ENCODE results near the gene GBGT1. TPM values are rescaled to one million over a fixed set of nuclear protein-coding genes. Genes with fewer than 3 reads are reported as not detected.

The GBGT1 gene
- total RNA-seq, 2 donors from 2014 or later, result 15.5 to 16.8 TPM

DNA sequence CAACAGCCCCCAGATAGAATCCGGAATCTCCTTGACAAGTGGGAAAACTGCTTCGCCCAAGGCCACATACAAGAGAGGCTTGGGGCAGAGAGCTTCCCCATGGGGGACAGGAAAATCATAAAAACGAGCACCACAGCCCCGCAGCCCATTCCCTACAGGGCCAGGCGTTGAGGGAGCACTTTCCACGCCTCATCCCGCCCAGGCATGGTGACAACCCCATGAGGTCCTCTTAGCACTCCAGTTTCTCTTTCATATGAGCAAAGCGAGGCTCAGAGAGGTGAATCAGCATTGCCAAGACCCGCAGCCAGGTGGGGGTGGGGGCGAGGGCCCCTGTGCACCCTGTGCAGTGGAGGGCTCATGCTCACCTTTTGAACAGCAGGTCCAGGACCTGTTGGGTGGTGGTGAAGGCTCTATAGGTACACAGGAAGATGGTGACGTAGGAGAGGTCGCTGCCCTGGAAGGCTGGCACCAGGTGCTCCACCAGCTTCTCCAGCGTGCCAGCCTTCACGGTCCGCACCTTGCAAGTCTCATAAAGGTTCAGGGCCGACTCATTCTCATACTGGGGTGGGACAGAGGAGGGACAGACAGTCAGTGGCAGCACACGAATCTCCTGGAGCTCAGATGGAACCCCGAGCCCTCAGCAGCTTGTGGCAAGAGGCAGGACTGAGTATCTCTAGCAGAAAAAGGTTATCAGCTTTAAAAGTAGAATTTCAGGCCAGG lies 53.6 kb downstream of the GBGT1 start:
- H3K9me3 ChIP-seq, result no peaks in the 10 kb centered on the region
- no peak overlapping the region for H3K4me3 ChIP-seq
- TF ChIP-seq, protein P1, sequence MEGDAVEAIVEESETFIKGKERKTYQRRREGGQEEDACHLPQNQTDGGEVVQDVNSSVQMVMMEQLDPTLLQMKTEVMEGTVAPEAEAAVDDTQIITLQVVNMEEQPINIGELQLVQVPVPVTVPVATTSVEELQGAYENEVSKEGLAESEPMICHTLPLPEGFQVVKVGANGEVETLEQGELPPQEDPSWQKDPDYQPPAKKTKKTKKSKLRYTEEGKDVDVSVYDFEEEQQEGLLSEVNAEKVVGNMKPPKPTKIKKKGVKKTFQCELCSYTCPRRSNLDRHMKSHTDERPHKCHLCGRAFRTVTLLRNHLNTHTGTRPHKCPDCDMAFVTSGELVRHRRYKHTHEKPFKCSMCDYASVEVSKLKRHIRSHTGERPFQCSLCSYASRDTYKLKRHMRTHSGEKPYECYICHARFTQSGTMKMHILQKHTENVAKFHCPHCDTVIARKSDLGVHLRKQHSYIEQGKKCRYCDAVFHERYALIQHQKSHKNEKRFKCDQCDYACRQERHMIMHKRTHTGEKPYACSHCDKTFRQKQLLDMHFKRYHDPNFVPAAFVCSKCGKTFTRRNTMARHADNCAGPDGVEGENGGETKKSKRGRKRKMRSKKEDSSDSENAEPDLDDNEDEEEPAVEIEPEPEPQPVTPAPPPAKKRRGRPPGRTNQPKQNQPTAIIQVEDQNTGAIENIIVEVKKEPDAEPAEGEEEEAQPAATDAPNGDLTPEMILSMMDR (IDR thresholded peaks at IDR 0.05), result no peak
- H3K27me3 ChIP-seq, result no peaks in the 10 kb centered on the region
- peaks cover 63% of the 10 kb centered on the region for H3K36me3 ChIP-seq
- no peak for DNase-seq (ENCODE audit: low spot score)
- H3K27ac ChIP-seq, result no peak overlapping the region
- H3K4me1 ChIP-seq, result peaks cover 0 to 38% of the 10 kb centered on the region in 2 donors

DNA sequence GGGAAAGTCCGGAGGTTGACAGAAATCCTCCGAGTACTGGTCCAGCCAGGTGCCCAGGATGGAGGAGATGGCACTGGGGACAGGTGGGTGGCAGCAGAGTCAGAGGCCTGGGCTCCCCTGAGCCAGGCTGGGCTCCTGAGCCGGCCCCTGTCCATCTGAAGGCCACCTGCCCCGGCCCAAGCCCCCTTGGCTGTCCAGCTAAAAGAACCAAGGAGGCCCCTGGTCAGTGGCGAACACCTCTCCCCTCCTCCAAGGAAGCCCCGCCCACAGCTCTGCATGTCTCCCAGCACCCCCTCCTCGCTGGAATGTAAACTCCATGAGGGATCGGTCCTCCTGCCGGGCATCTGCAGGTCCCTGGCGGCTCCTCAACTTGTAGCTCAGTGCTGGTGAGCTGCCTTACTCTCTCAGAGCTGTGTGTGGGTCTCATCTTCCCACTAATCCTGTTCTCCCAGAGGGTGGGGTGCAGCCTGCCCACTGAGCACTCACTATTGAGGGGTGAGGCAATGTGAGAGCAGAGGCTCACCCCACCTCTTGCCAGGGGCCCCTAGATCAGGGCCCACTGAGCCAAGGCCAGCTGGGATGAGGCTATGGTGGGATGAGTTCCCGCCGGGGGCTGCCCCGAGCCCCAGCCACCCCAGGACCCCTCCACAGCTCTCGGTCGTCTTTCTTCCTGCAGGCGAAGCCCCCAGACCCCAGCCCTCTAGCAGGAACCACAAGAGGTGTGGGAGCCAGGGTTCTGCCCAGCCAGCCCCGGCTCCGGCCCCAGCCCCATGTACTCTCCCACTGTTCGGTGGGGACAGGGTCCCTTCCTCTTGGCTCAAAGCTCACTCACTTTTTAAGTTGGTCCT lies 54.7 kb downstream of the GBGT1 start:
- Histone ChIP-seq H3K9me3 (no peaks in the 10 kb centered on the region), H3K27ac (no peak overlapping the region), H3K27me3 (no peaks in the 10 kb centered on the region), H3K36me3 (peaks cover 74% of the 10 kb centered on the region), H3K4me3 (no peak overlapping the region), H3K4me1 (peaks cover 0 to 27% of the 10 kb centered on the region in 2 donors)
- TF ChIP-seq, protein P1 (IDR thresholded peaks at IDR 0.05), result no peak
- DNase-seq (ENCODE audit: low spot score), result no peak

DNA sequence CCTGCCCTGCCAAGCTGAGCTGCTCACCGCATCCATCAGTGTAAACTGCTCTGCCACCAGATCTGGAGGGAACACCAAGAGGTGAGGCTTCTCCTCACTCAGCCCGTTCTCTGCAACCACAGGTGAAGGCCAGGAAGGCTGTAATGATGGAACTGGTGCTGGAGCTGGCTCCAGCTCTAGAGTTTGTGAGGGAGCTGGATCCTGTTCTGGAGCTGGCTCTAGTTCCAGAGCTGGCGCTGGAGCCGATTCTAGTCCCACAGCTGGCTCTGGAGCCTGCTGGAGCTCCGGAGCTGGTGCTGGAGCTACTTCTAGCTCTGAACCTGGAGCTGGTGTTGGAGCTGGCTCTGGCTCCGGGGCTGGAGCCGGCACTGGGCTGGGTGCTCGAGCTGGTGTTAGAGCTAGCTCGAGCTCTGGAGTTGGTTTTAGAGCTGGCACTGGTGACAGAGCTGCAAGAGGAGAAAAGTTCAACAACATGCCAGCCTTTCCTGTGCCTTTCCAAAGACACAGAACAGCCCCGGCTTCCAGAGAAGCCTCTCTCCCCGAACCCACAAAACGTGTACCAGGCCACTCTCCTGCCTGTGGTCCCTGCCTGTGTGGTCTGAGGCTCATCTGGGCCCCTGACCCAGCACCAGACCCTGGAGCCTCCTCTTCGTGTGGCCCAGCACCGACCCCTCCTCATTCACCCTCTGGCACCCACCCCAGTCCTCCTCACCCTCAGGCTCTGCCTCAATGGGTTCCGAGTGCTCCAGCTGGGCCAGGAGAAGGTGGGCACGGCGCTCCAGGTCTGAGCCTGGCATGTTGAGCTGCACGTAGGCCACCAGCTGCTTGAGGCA lies 55.5 kb downstream of the GBGT1 start:
- H3K27ac ChIP-seq, result no peak overlapping the region
- no peak overlapping the region for H3K4me3 ChIP-seq
- H3K9me3 ChIP-seq, result no peaks in the 10 kb centered on the region
- no peak for DNase-seq (ENCODE audit: low spot score)
- TF ChIP-seq, protein P1 (IDR thresholded peaks at IDR 0.05), result no peak
- H3K36me3 ChIP-seq, result peaks cover 82% of the 10 kb centered on the region
- H3K27me3 ChIP-seq, result no peaks in the 10 kb centered on the region
- peaks cover 0 to 26% of the 10 kb centered on the region in 2 donors for H3K4me1 ChIP-seq

DNA sequence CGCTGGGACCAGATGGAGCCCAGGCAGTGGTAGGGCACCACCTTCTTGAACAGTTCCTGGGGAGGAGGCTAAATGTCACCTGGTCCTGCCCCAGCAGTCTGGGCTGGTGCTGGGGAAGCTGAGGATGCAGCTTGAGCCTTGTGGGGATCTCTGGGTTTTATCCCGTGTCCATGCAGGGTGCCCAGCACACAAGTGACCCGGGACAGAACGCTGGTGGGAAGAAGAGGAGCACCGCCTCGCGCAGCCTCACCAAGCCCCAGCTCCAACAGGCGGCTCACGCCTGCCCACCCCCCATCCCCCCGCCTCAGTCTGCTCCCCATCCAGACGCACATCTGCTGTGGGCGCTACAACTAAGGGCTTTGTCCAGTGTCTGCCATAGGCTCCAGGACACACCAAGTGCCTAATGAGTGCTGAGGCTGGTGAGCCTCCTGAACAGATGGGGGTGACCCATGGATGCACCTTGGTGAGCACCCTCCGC lies 56.4 kb downstream of the GBGT1 start:
- no peak for DNase-seq (ENCODE audit: low spot score)
- Histone ChIP-seq H3K9me3 (no peaks in the 10 kb centered on the region), H3K27me3 (no peaks in the 10 kb centered on the region), H3K27ac (no peak overlapping the region), H3K4me3 (no peak overlapping the region), H3K4me1 (peaks cover 0 to 17% of the 10 kb centered on the region in 2 donors), H3K36me3 (peaks cover 89% of the 10 kb centered on the region)
- TF ChIP-seq, protein P1 (IDR thresholded peaks at IDR 0.05), result no peak

DNA sequence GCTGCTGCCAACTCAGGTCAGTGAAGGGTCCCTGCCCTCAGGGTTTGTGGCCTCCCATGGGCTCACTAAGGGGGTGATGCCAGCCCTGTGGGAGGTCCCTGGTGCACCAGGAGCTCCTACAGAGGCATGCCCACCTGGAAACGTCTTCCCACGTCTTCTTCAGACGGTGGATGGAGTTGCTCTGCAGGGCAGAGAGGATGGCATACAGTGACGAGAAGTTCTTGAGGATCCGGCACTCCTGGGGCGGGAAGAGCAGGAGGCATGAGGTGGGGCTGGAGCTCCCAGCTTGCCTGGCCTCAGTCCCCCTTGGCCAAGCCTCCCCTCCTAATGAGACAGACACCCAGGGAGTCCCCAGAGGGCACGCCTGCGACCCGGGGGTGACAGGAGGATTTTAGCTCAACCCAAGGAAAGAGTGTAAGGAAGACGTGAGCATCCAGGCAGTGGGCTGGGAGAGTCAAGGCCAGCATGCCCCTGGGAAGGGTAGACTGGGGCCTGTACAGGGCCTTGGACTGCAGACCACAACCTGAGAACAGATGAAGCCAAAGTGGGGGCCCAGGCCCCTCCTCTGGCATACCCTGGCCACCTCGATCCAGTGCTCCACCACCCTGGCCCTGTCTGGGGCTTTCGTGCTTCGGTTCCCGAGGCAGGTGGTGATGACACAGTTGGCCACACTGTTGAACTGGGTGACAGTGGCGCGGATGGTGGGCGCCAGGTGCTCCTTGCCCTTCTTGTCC lies 57.0 kb downstream of the GBGT1 start:
- TF ChIP-seq, protein P1 (IDR thresholded peaks at IDR 0.05), result no peak
- no peak for DNase-seq (ENCODE audit: low spot score)
- Histone ChIP-seq H3K4me3 (no peak overlapping the region), H3K27ac (no peak overlapping the region), H3K27me3 (no peaks in the 10 kb centered on the region), H3K4me1 (peaks cover 0 to 11% of the 10 kb centered on the region in 2 donors), H3K36me3 (peaks cover 92% of the 10 kb centered on the region), H3K9me3 (no peaks in the 10 kb centered on the region)
